HEK293 (cell line): ENCODE measurements around the gene LMTK3.

ENCODE experiments used
- EGR2 ChIP-seq: fragments of 450-650 bp; formaldehyde crosslinking; IDR thresholded peaks from 2 replicates; pipeline ENCODE4 v1.5.1; 2016; ENCODE audit warnings: low read depth, missing biosample characterization, missing genetic modification characterization
- GLI4 ChIP-seq: fragments of 450-650 bp; formaldehyde crosslinking; IDR thresholded peaks from 2 replicates; pipeline ENCODE4 v1.5.1; 2016; ENCODE audit warnings: missing biosample characterization, missing genetic modification characterization
- GLIS1 ChIP-seq: fragments of 450-650 bp; formaldehyde crosslinking; IDR thresholded peaks from 2 replicates; pipeline ENCODE4 v1.5.1; 2016; ENCODE audit warnings: missing biosample characterization, missing genetic modification characterization
- IKZF3 ChIP-seq: fragments of 450-650 bp; IDR thresholded peaks from 2 replicates; pipeline ENCODE4 v1.5.0; 2018; ENCODE audit warnings: missing biosample characterization, mild to moderate bottlenecking, missing genetic modification characterization, moderate library complexity
- OSR2 ChIP-seq: fragments of 450-650 bp; formaldehyde crosslinking; IDR thresholded peaks from 2 replicates; pipeline ENCODE4 v1.5.1; 2016; ENCODE audit warnings: missing biosample characterization, missing genetic modification characterization
- PRDM1 ChIP-seq: fragments of 450-650 bp; formaldehyde crosslinking; IDR thresholded peaks from 2 replicates; pipeline ENCODE4; 2016; ENCODE audit warnings: missing biosample characterization, missing genetic modification characterization
- YY2 ChIP-seq: fragments of 450-650 bp; formaldehyde crosslinking; IDR thresholded peaks from 2 replicates; pipeline ENCODE4 v1.5.1; 2016; ENCODE audit warnings: missing biosample characterization, missing genetic modification characterization
- ZBTB17 ChIP-seq: fragments of 450-650 bp; formaldehyde crosslinking; IDR thresholded peaks from 2 replicates; pipeline ENCODE4 v1.5.1; 2016; ENCODE audit warnings: missing biosample characterization, missing genetic modification characterization
- ZBTB21 ChIP-seq: fragments of 450-650 bp; formaldehyde crosslinking; IDR thresholded peaks from 2 replicates; pipeline ENCODE4 v1.5.1; 2017; ENCODE audit warnings: missing biosample characterization, missing genetic modification characterization
- ZFP69B ChIP-seq: fragments of 450-650 bp; formaldehyde crosslinking; IDR thresholded peaks from 2 replicates; pipeline ENCODE4 v1.5.1; 2016; ENCODE audit warnings: missing biosample characterization, missing genetic modification characterization
- ZIC2 ChIP-seq: fragments of 450-650 bp; formaldehyde crosslinking; IDR thresholded peaks from 2 replicates; pipeline ENCODE4 v1.5.1; 2016; ENCODE audit warnings: missing biosample characterization, missing genetic modification characterization
- ZNF37A ChIP-seq: fragments of 450-650 bp; IDR thresholded peaks from 2 replicates; pipeline ENCODE4 v1.5.1; 2018; ENCODE audit warnings: missing biosample characterization, missing genetic modification characterization
- ZNF501 ChIP-seq: fragments of 450-650 bp; formaldehyde crosslinking; IDR thresholded peaks from 2 replicates; pipeline ENCODE4 v1.5.1; 2016; ENCODE audit warnings: missing biosample characterization, missing genetic modification characterization
- ZNF624 ChIP-seq: fragments of 450-650 bp; formaldehyde crosslinking; IDR thresholded peaks from 2 replicates; pipeline ENCODE4 v1.5.1; 2017; ENCODE audit warnings: missing biosample characterization, missing genetic modification characterization
- ZNF629 ChIP-seq: fragments of 450-650 bp; formaldehyde crosslinking; IDR thresholded peaks from 2 replicates; pipeline ENCODE4 v1.5.1; 2017; ENCODE audit warnings: missing biosample characterization, missing genetic modification characterization
- ZNF777 ChIP-seq: fragments of 450-650 bp; formaldehyde crosslinking; IDR thresholded peaks from 2 replicates; pipeline ENCODE4 v1.5.1; 2017; ENCODE audit warnings: missing biosample characterization, missing genetic modification characterization, borderline replicate concordance
- TF ChIP-seq, protein P1 (sequence below): fragments of 450-650 bp; formaldehyde crosslinking; IDR thresholded peaks from 2 replicates; pipeline ENCODE4 v1.5.1; 2016; ENCODE audit warnings: missing biosample characterization, missing genetic modification characterization, borderline replicate concordance
- TF ChIP-seq, protein P2 (sequence below): fragments of 450-650 bp; formaldehyde crosslinking; IDR thresholded peaks from 2 replicates; pipeline ENCODE4 v1.5.1; 2016; ENCODE audit warnings: missing biosample characterization, missing genetic modification characterization
- TF ChIP-seq, protein P3 (sequence below): fragments of 450-650 bp; formaldehyde crosslinking; IDR thresholded peaks from 2 replicates; pipeline ENCODE4 v1.5.1; 2017; ENCODE audit warnings: missing biosample characterization, missing genetic modification characterization
- TF ChIP-seq, protein P4 (sequence below): IDR thresholded peaks from 2 replicates; pipeline ENCODE4 v1.6.1; 2011; ENCODE audit warnings: mild to moderate bottlenecking, low read depth, low read length, borderline replicate concordance
- TF ChIP-seq, protein P5 (sequence below): fragments of 450-650 bp; formaldehyde crosslinking; IDR thresholded peaks from 2 replicates; pipeline ENCODE4 v1.5.0; 2017; ENCODE audit warnings: missing biosample characterization, missing genetic modification characterization, borderline replicate concordance

Gene LMTK3

DNA sequence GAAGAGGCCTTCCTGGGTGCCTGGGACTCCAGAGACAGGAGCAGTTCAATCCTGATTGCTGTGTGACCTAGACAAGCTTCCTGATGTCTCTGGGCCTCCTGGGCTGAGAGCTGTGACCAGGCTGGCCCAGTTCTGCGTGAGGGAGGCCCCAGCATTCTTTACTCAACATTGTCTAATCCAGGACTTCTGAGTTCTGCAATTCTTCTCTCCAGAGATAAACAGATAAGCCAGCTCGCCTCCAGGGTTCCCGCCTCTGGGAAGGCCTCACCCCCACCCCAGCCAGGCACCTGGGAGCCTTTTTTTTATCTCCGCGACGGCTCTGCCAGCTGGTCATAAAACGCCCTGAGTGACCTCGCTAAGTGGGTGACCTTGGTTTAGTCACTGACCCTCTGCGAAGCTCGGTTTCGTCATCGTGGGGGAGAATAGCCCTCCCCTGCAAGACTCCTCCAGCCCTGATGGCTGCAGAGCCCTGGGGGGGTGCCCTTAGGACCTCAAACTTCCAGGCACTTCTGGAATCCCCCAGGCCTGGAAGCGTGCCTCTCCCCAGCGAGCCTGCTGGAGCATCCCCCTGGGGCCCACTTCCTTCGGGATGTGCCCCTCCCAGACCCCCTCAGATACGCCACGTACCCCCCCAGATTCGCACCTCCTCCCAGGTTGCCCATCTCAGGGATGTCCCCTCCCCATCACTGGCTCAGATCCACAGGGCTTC lies 42.2 kb upstream of the LMTK3 start (continued):
- TF ChIP-seq, protein P1, sequence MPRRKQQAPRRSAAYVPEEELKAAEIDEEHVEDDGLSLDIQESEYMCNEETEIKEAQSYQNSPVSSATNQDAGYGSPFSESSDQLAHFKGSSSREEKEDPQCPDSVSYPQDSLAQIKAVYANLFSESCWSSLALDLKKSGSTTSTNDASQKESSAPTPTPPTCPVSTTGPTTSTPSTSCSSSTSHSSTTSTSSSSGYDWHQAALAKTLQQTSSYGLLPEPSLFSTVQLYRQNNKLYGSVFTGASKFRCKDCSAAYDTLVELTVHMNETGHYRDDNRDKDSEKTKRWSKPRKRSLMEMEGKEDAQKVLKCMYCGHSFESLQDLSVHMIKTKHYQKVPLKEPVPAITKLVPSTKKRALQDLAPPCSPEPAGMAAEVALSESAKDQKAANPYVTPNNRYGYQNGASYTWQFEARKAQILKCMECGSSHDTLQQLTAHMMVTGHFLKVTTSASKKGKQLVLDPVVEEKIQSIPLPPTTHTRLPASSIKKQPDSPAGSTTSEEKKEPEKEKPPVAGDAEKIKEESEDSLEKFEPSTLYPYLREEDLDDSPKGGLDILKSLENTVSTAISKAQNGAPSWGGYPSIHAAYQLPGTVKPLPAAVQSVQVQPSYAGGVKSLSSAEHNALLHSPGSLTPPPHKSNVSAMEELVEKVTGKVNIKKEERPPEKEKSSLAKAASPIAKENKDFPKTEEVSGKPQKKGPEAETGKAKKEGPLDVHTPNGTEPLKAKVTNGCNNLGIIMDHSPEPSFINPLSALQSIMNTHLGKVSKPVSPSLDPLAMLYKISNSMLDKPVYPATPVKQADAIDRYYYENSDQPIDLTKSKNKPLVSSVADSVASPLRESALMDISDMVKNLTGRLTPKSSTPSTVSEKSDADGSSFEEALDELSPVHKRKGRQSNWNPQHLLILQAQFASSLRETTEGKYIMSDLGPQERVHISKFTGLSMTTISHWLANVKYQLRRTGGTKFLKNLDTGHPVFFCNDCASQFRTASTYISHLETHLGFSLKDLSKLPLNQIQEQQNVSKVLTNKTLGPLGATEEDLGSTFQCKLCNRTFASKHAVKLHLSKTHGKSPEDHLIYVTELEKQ (tag by site-specific recombination): no peak
- TF ChIP-seq, protein P2, sequence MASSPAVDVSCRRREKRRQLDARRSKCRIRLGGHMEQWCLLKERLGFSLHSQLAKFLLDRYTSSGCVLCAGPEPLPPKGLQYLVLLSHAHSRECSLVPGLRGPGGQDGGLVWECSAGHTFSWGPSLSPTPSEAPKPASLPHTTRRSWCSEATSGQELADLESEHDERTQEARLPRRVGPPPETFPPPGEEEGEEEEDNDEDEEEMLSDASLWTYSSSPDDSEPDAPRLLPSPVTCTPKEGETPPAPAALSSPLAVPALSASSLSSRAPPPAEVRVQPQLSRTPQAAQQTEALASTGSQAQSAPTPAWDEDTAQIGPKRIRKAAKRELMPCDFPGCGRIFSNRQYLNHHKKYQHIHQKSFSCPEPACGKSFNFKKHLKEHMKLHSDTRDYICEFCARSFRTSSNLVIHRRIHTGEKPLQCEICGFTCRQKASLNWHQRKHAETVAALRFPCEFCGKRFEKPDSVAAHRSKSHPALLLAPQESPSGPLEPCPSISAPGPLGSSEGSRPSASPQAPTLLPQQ (tag by site-specific recombination): peak; percentile 54; the same call in 1 of the 2 replicates
- TF ChIP-seq ZNF629 (tag by site-specific recombination) (peak; percentile 54; the same call in 1 of the 2 replicates), YY2 (tag by site-specific recombination) (no peak), ZNF777 (no peak), ZBTB17 (peak; percentile 25; the same call in 1 of the 2 replicates), ZNF624 (tag by site-specific recombination) (no peak), ZIC2 (tag by site-specific recombination) (peak; percentile 50), OSR2 (tag by site-specific recombination) (no peak), ZNF37A (tag by site-specific recombination) (no peak), ZFP69B (tag by site-specific recombination) (0 out of 2 replicates have a peak, but pooled peaks have one; percentile 12), EGR2 (peak; percentile 35; the same call in 1 of the 2 replicates), GLIS1 (peak; percentile 99), IKZF3 (no peak), PRDM1 (tag by site-specific recombination) (no peak), ZNF501 (tag by site-specific recombination) (no peak), ZBTB21 (tag by site-specific recombination) (no peak), GLI4 (tag by site-specific recombination) (no peak)
- TF ChIP-seq, protein P3, sequence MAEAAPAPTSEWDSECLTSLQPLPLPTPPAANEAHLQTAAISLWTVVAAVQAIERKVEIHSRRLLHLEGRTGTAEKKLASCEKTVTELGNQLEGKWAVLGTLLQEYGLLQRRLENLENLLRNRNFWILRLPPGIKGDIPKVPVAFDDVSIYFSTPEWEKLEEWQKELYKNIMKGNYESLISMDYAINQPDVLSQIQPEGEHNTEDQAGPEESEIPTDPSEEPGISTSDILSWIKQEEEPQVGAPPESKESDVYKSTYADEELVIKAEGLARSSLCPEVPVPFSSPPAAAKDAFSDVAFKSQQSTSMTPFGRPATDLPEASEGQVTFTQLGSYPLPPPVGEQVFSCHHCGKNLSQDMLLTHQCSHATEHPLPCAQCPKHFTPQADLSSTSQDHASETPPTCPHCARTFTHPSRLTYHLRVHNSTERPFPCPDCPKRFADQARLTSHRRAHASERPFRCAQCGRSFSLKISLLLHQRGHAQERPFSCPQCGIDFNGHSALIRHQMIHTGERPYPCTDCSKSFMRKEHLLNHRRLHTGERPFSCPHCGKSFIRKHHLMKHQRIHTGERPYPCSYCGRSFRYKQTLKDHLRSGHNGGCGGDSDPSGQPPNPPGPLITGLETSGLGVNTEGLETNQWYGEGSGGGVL: peak; percentile 90
- TF ChIP-seq, protein P4, sequence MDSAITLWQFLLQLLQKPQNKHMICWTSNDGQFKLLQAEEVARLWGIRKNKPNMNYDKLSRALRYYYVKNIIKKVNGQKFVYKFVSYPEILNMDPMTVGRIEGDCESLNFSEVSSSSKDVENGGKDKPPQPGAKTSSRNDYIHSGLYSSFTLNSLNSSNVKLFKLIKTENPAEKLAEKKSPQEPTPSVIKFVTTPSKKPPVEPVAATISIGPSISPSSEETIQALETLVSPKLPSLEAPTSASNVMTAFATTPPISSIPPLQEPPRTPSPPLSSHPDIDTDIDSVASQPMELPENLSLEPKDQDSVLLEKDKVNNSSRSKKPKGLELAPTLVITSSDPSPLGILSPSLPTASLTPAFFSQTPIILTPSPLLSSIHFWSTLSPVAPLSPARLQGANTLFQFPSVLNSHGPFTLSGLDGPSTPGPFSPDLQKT: no peak
- TF ChIP-seq, protein P5, sequence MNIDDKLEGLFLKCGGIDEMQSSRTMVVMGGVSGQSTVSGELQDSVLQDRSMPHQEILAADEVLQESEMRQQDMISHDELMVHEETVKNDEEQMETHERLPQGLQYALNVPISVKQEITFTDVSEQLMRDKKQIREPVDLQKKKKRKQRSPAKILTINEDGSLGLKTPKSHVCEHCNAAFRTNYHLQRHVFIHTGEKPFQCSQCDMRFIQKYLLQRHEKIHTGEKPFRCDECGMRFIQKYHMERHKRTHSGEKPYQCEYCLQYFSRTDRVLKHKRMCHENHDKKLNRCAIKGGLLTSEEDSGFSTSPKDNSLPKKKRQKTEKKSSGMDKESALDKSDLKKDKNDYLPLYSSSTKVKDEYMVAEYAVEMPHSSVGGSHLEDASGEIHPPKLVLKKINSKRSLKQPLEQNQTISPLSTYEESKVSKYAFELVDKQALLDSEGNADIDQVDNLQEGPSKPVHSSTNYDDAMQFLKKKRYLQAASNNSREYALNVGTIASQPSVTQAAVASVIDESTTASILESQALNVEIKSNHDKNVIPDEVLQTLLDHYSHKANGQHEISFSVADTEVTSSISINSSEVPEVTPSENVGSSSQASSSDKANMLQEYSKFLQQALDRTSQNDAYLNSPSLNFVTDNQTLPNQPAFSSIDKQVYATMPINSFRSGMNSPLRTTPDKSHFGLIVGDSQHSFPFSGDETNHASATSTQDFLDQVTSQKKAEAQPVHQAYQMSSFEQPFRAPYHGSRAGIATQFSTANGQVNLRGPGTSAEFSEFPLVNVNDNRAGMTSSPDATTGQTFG (tag by site-specific recombination): no peak
